HG03457 (cell line): Measurements from ENCODE around the gene CATSPER1.

Source experiments
- ATAC-seq: cut with Tn5 transposase; IDR thresholded peaks from one replicate; pipeline ENCODE4 v1.9.1; 2021; ENCODE audit warnings: moderate number of reproducible peaks; ENCODE audit not compliant: unreplicated experiment

The CATSPER1 gene

GRCh38 chr11:66026017-66026529 is at the start of gene CATSPER1:
Gene CATSPER1 (minus strand): TSS chr11:66026479. CDS start chr11:66026379, 100 bp downstream.
- ATAC-seq = no peak

- no peak for ATAC-seq
Measured at GRCh38 chr11:66075273-66075672, 49.0 kb upstream of the CATSPER1 start.

GRCh38 chr11:66073669-66074068 is 47.4 kb upstream of the CATSPER1 start:
- ATAC-seq = no peak

- no peak for ATAC-seq
Measured at GRCh38 chr11:66072518-66072917, 46.2 kb upstream of the CATSPER1 start.

- no peak for ATAC-seq
Measured at GRCh38 chr11:66072081-66072480, 45.8 kb upstream of the CATSPER1 start.

GRCh38 chr11:66071381-66071801 is 45.1 kb upstream of the CATSPER1 start:
- ATAC-seq = no peak

- peak; percentile 5 for ATAC-seq
Measured at GRCh38 chr11:66070604-66071380, 44.5 kb upstream of the CATSPER1 start.

- ATAC-seq = peak; percentile 36
Measured at GRCh38 chr11:66069715-66070603, 43.7 kb upstream of the CATSPER1 start, which contains the start of gene PACS1. Gene PACS1 (plus strand): TSS chr11:66070272. CDS start chr11:66070487, 215 bp downstream.

- ATAC-seq = no peak
Measured at GRCh38 chr11:66068923-66069714, 42.8 kb upstream of the CATSPER1 start.

GRCh38 chr11:66068154-66068821 is 42.0 kb upstream of the CATSPER1 start:
- ATAC-seq = no peak

GRCh38 chr11:66067640-66068039 is 41.4 kb upstream of the CATSPER1 start:
- no peak for ATAC-seq

GRCh38 chr11:66066751-66067150 is 40.5 kb upstream of the CATSPER1 start:
- no peak for ATAC-seq

GRCh38 chr11:66064571-66064970 is 38.3 kb upstream of the CATSPER1 start:
- no peak for ATAC-seq

GRCh38 chr11:66063900-66064299 is 37.6 kb upstream of the CATSPER1 start:
- no peak for ATAC-seq

- no peak for ATAC-seq
Measured at GRCh38 chr11:66062408-66062807, 36.1 kb upstream of the CATSPER1 start.

GRCh38 chr11:66061268-66061667 is 35.0 kb upstream of the CATSPER1 start:
- no peak for ATAC-seq

- no peak for ATAC-seq
Measured at GRCh38 chr11:66059966-66060680, 33.8 kb upstream of the CATSPER1 start.

GRCh38 chr11:66056501-66056900 is 30.2 kb upstream of the CATSPER1 start:
- no peak for ATAC-seq

GRCh38 chr11:66055021-66055420 is 28.7 kb upstream of the CATSPER1 start:
- no peak for ATAC-seq

GRCh38 chr11:66052664-66052982 is 26.3 kb upstream of the CATSPER1 start:
- peak; percentile 15 for ATAC-seq
